Osteoblast (primary cell): ENCODE measurements around the gene AUTS2. TPM values are rescaled to one million over a fixed set of nuclear protein-coding genes. Genes with fewer than 3 reads are reported as not detected.

ENCODE experiments used
- DNase-seq: peaks from one replicate; pipeline ENCODE4 v3.0.0; 2011; ENCODE audit warnings: low spot score, mixed read lengths; ENCODE audit not compliant: insufficient read length; ENCODE audit errors: missing footprints
- H2AFZ ChIP-seq: 2 replicates; pipeline ENCODE4 v1.6.0; 2011; ENCODE audit warnings: mild to moderate bottlenecking, low read length
- H3K27ac ChIP-seq: 2 replicates; pipeline ENCODE4 v1.5.1; 2011; ENCODE audit warnings: mild to moderate bottlenecking, low read depth, low read length, moderate library complexity
- H3K27me3 ChIP-seq: 2 replicates; pipeline ENCODE4 v1.6.0; 2012; ENCODE audit warnings: mild to moderate bottlenecking, control low read depth, inconsistent platforms, low read length, moderate library complexity; ENCODE audit not compliant: insufficient read depth
- H3K36me3 ChIP-seq: 2 replicates; pipeline ENCODE4 v1.5.1; 2011; ENCODE audit warnings: mild to moderate bottlenecking, low read length, control low read depth, moderate library complexity; ENCODE audit not compliant: insufficient read depth
- H3K4me1 ChIP-seq: 2 replicates; pipeline ENCODE4 v1.5.1; 2011; ENCODE audit warnings: mild to moderate bottlenecking, low read length, control low read depth, moderate library complexity; ENCODE audit not compliant: insufficient read depth
- H3K4me2 ChIP-seq: 2 replicates; pipeline ENCODE4 v1.6.0; 2011; ENCODE audit warnings: mild to moderate bottlenecking, low read length; ENCODE audit not compliant: insufficient read depth
- H3K4me3 ChIP-seq: fragments of 200-600 bp; sonication (generic); 3 replicates; pipeline ENCODE4 v1.5.1; 2012; ENCODE audit warnings: mild to moderate bottlenecking, low read length, inconsistent platforms; ENCODE audit not compliant: insufficient read depth
- H3K79me2 ChIP-seq: 2 replicates; pipeline ENCODE4 v1.6.0; 2012; ENCODE audit warnings: mild to moderate bottlenecking, low read length, control low read depth, inconsistent platforms; ENCODE audit not compliant: insufficient read depth
- H3K9me3 ChIP-seq: 2 replicates; pipeline ENCODE4 v1.5.1; 2011; ENCODE audit warnings: low read depth, low read length, control low read depth
- H4K20me1 ChIP-seq: 2 replicates; pipeline ENCODE4 v1.6.0; 2012; ENCODE audit warnings: mild to moderate bottlenecking, low read length, control low read depth; ENCODE audit not compliant: insufficient read depth
- total RNA-seq: library from RNA; depleted of rRNA; stranded (reverse); fragments of >200 nt; gene quantifications from 2 replicates; pipeline ENCODE4 v1.2.3, GENCODE V29; 2012
- TF ChIP-seq, protein P1 (sequence below): IDR thresholded peaks from 2 replicates; pipeline ENCODE4 v1.5.1; 2011; ENCODE audit warnings: mild to moderate bottlenecking, low read depth, low read length, moderate library complexity; ENCODE audit errors: extremely low read depth

AUTS2 gene
- total RNA-seq, 1 donor, result 15.2 TPM

DNA sequence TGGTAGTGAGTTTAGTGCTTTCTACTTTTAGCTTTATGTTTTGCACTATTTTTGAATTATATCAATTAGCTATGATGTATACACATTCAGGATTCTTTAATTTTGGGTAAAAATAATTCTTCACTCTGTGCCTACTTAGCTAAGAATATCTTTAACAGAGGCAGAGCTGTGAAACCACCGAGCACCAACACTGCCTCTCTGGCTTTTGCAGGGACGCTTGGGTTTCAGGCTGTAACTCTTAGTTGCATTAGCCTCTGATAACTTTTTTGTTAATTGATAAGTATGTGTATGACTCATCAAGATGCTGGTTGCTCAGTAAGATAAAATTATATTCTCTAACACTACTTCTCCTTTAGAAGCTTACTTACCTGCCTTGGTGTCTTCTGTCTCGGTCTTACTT lies 738.3 kb downstream of the AUTS2 start:
- Histone ChIP-seq H3K4me3 (no peak overlapping the region), H3K27ac (no peak overlapping the region), H4K20me1 (no peaks in the 10 kb centered on the region), H3K4me1 (no peaks in the 10 kb centered on the region), H3K36me3 (no peaks in the 10 kb centered on the region), H3K9me3 (no peaks in the 10 kb centered on the region), H3K79me2 (no peaks in the 10 kb centered on the region), H2AFZ (no peak overlapping the region), H3K27me3 (no peaks in the 10 kb centered on the region), H3K4me2 (no peak overlapping the region)
- TF ChIP-seq, protein P1, sequence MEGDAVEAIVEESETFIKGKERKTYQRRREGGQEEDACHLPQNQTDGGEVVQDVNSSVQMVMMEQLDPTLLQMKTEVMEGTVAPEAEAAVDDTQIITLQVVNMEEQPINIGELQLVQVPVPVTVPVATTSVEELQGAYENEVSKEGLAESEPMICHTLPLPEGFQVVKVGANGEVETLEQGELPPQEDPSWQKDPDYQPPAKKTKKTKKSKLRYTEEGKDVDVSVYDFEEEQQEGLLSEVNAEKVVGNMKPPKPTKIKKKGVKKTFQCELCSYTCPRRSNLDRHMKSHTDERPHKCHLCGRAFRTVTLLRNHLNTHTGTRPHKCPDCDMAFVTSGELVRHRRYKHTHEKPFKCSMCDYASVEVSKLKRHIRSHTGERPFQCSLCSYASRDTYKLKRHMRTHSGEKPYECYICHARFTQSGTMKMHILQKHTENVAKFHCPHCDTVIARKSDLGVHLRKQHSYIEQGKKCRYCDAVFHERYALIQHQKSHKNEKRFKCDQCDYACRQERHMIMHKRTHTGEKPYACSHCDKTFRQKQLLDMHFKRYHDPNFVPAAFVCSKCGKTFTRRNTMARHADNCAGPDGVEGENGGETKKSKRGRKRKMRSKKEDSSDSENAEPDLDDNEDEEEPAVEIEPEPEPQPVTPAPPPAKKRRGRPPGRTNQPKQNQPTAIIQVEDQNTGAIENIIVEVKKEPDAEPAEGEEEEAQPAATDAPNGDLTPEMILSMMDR, result no peak
- no peak for DNase-seq

DNA sequence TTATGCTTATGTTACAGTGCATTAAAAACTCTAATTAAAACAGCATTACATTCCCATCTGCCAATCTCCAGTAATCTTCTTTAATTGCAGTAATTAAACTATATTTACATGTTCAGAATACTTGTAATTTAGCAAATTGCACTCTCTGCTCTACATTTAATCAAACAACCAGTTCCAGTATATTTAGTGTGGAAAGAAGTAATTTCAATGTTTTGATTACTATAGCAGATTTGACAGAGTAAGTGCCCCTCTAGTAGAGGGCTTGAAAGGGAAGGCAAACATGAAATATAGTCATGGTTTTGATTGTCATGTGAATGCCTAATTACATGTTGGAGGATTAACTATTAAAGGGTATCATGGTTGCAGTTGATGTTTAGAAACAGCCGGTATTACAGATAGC lies 739.7 kb downstream of the AUTS2 start:
- TF ChIP-seq, protein P1, result no peak
- no peak for DNase-seq
- Histone ChIP-seq H2AFZ (no peak overlapping the region), H3K4me1 (no peaks in the 10 kb centered on the region), H3K4me2 (no peak overlapping the region), H3K27ac (no peak overlapping the region), H3K36me3 (no peaks in the 10 kb centered on the region), H4K20me1 (no peaks in the 10 kb centered on the region), H3K4me3 (no peak overlapping the region), H3K27me3 (no peaks in the 10 kb centered on the region), H3K9me3 (no peaks in the 10 kb centered on the region), H3K79me2 (no peaks in the 10 kb centered on the region)

DNA sequence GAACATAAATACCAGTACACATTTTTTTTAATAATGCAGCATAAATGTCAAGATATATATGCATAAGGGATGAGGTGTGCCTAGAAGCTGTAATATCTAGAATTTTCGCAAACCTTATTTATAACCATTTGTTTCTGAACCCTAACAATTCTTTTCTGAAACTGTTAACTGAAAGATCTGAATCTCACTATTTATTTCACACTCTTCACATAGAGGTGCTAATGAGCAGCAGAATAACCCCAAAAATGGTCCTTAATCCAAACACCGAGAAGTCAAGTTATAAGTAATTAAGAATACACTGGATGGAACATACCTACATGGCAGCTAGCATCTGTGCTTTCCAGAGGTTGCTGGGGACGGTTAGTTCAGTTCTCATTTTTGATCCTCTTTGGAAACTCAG lies 742.0 kb downstream of the AUTS2 start:
- H3K9me3 ChIP-seq, result no peaks in the 10 kb centered on the region
- TF ChIP-seq, protein P1, result no peak
- H3K79me2 ChIP-seq, result no peaks in the 10 kb centered on the region
- no peak for DNase-seq
- H3K27ac ChIP-seq, result no peak overlapping the region
- H3K4me2 ChIP-seq, result no peak overlapping the region
- no peak overlapping the region for H3K4me3 ChIP-seq
- no peaks in the 10 kb centered on the region for H4K20me1 ChIP-seq
- no peaks in the 10 kb centered on the region for H3K27me3 ChIP-seq
- H2AFZ ChIP-seq, result no peak overlapping the region
- H3K4me1 ChIP-seq, result no peaks in the 10 kb centered on the region
- H3K36me3 ChIP-seq, result no peaks in the 10 kb centered on the region

DNA sequence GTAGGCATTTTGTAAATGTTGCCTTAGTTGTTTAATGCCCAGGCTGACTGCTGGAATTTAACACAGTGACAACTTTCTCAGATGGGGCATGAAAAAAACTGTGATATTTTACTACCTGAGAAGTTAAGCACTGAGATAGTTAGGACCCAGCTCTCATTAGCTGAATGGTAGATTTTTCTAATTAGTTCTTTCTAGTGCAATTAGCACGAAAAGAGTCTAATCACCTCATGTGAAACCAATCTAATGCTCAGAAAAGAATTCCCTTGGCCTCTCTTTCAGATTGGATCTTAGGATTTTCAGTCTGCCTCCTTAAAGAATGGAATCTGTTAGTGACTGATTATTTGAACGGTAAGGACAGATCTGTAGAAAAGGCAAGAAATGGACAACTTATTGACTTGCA lies 743.2 kb downstream of the AUTS2 start:
- Histone ChIP-seq H3K4me3 (no peak overlapping the region), H3K4me2 (no peak overlapping the region), H3K9me3 (no peaks in the 10 kb centered on the region), H3K79me2 (no peaks in the 10 kb centered on the region), H3K36me3 (no peaks in the 10 kb centered on the region), H2AFZ (no peak overlapping the region), H3K27ac (no peak overlapping the region), H3K27me3 (no peaks in the 10 kb centered on the region), H4K20me1 (no peaks in the 10 kb centered on the region), H3K4me1 (no peaks in the 10 kb centered on the region)
- TF ChIP-seq, protein P1, result no peak
- no peak for DNase-seq
